DOHH2 (cell line): Measurements from ENCODE around the gene GHRH.

Experiments used
- CTCF ChIP-seq: fragments of 200-600 bp; sonication (generic); IDR thresholded peaks from one replicate; pipeline ENCODE4 v1.5.1; 2014; ENCODE audit warnings: antibody characterized with exemption, mild to moderate bottlenecking, low read depth, low read length; ENCODE audit not compliant: poor library complexity, severe bottlenecking
- EZH2phosphoT487 ChIP-seq: fragments of 200-600 bp; sonication (generic); IDR thresholded peaks from 2 replicates; pipeline ENCODE4 v1.6.1; 2017; ENCODE audit warnings: borderline replicate concordance, mild to moderate bottlenecking, antibody characterized with exemption, low read length, moderate library complexity, mixed read lengths

GRCh38 chr20:37305079-37305478, 43.5 kb upstream of the GHRH start:
- no peak for TF ChIP-seq CTCF
- TF ChIP-seq EZH2phosphoT487: no peak
